ENCODE measurements around the gene SNRNP35.

- TF ChIP-seq CTCF (IDR thresholded peaks at IDR 0.05) (no peak), POLR2A (IDR thresholded peaks at IDR 0.05) (no peak)
Measured at GRCh38 chr12:123485756-123486155, 27.8 kb downstream of the SNRNP35 start.

Data from Peyer's patch (tissue), 4 donors.